ENCODE measurements around the gene FOXN4.
A peak's percentile ranks its signal among the peaks of the same experiment; 100 is the strongest.

The FOXN4 gene

GRCh38 chr12:109308534-109309380, at the start of gene FOXN4:
Gene FOXN4, minus strand, starts transcription at chr12:109309284. Its CDS starts 963 bp downstream, at chr12:109308321.
- H3K9me3 Mint-ChIP-seq = no peaks in the 10 kb centered on the region
- peaks cover 96% of the 10 kb centered on the region for H3K27me3 Mint-ChIP-seq
- H3K36me3 Mint-ChIP-seq = peaks cover 2% of the 10 kb centered on the region
- no peak within 1 kb of the TSS for H3K27ac Mint-ChIP-seq
- DNase-seq = no peak
- peaks cover 10% of the 10 kb centered on the region for H3K4me1 Mint-ChIP-seq
- peak within 1 kb of the TSS; percentile 75 for H3K4me3 Mint-ChIP-seq
- CTCF ChIA-PET = interaction anchor here (0.5 kb wide), 1 partner anchor 64 kb away, joined by 3 read pairs; no protein-coding TSS in a partner anchor

- H3K27ac Mint-ChIP-seq = no peak overlapping the region
- CTCF ChIA-PET = no interaction called here
Measured at GRCh38 chr12:109358154-109358869, 49.2 kb upstream of the FOXN4 start.

GRCh38 chr12:109357032-109357431, 47.9 kb upstream of the FOXN4 start:
- Mint-ChIP-seq H3K27me3 (peaks cover 28% of the 10 kb centered on the region), H3K27ac (no peak overlapping the region), H3K9me3 (no peaks in the 10 kb centered on the region), H3K4me3 (no peak overlapping the region), H3K4me1 (peaks cover 4% of the 10 kb centered on the region), H3K36me3 (no peaks in the 10 kb centered on the region)
- no peak for DNase-seq
- CTCF ChIA-PET = interaction anchor here (0.6 kb wide), 1 partner anchor 403 kb away, joined by 3 read pairs; no protein-coding TSS in a partner anchor

More at GRCh38 chr12:109358154-109358869, 49.2 kb upstream of the FOXN4 start:
- peaks cover 4% of the 10 kb centered on the region for H3K4me1 Mint-ChIP-seq
- no peak for DNase-seq
- H3K27me3 Mint-ChIP-seq = peaks cover 31% of the 10 kb centered on the region
- H3K4me3 Mint-ChIP-seq = no peak overlapping the region
- H3K36me3 Mint-ChIP-seq = no peaks in the 10 kb centered on the region
- H3K9me3 Mint-ChIP-seq = no peaks in the 10 kb centered on the region

- Mint-ChIP-seq H3K4me3 (no peak overlapping the region), H3K27ac (no peak overlapping the region), H3K27me3 (peaks cover 28% of the 10 kb centered on the region), H3K9me3 (no peaks in the 10 kb centered on the region), H3K4me1 (peaks cover 4% of the 10 kb centered on the region), H3K36me3 (no peaks in the 10 kb centered on the region)
- no peak for DNase-seq
- CTCF ChIA-PET = interaction anchor here (0.6 kb wide), 1 partner anchor 402 kb away, joined by 3 read pairs; no protein-coding TSS in a partner anchor
Measured at GRCh38 chr12:109356577-109356976, 47.5 kb upstream of the FOXN4 start.

GRCh38 chr12:109352184-109352583, 43.1 kb upstream of the FOXN4 start:
- no peaks in the 10 kb centered on the region for H3K36me3 Mint-ChIP-seq
- DNase-seq = no peak
- no peaks in the 10 kb centered on the region for H3K9me3 Mint-ChIP-seq
- H3K27ac Mint-ChIP-seq = no peak overlapping the region
- no peak overlapping the region for H3K4me3 Mint-ChIP-seq
- no peaks in the 10 kb centered on the region for H3K4me1 Mint-ChIP-seq
- H3K27me3 Mint-ChIP-seq = peaks cover 22% of the 10 kb centered on the region
- CTCF ChIA-PET = no interaction called here

- peaks cover 2% of the 10 kb centered on the region for H3K27me3 Mint-ChIP-seq
- H3K36me3 Mint-ChIP-seq = no peaks in the 10 kb centered on the region
- CTCF ChIA-PET = interaction anchor here (0.6 to 1.1 kb wide), 3 partner anchors 38 to 85 kb away, joined by 3 to 4 read pairs (median 3); no protein-coding TSS in a partner anchor
- no peak within 1 kb of the TSS for H3K27ac Mint-ChIP-seq
- no peaks in the 10 kb centered on the region for H3K9me3 Mint-ChIP-seq
- no peak for DNase-seq
- no peak within 1 kb of the TSS for H3K4me3 Mint-ChIP-seq
- H3K4me1 Mint-ChIP-seq = no peaks in the 10 kb centered on the region
Measured at GRCh38 chr12:109347589-109347988, 38.5 kb upstream of the FOXN4 start, which contains the start of gene MYO1H. Gene MYO1H, plus strand, starts transcription at chr12:109347900. Its CDS starts 61 bp downstream, at chr12:109347961.

- Mint-ChIP-seq H3K4me3 (no peak overlapping the region), H3K27ac (no peak overlapping the region), H3K9me3 (no peaks in the 10 kb centered on the region), H3K4me1 (no peaks in the 10 kb centered on the region), H3K36me3 (no peaks in the 10 kb centered on the region), H3K27me3 (peaks cover 8% of the 10 kb centered on the region)
- CTCF ChIA-PET = interaction anchor here (0.6 to 1.1 kb wide), 3 partner anchors 39 to 86 kb away, joined by 3 to 4 read pairs (median 3); no protein-coding TSS in a partner anchor
- DNase-seq = no peak
Measured at GRCh38 chr12:109346920-109347319, 37.8 kb upstream of the FOXN4 start.

- Mint-ChIP-seq H3K27ac (no peak overlapping the region), H3K4me1 (no peaks in the 10 kb centered on the region), H3K36me3 (no peaks in the 10 kb centered on the region), H3K4me3 (no peak overlapping the region), H3K9me3 (no peaks in the 10 kb centered on the region), H3K27me3 (peaks cover 8% of the 10 kb centered on the region)
- CTCF ChIA-PET = interaction anchor here (0.7 kb wide), 1 partner anchor 1934 kb away, joined by 3 read pairs; no protein-coding TSS in a partner anchor
- DNase-seq = no peak
Measured at GRCh38 chr12:109345428-109345827, 36.3 kb upstream of the FOXN4 start.

GRCh38 chr12:109343677-109344076, 34.6 kb upstream of the FOXN4 start:
- Mint-ChIP-seq H3K9me3 (no peaks in the 10 kb centered on the region), H3K27me3 (peaks cover 8% of the 10 kb centered on the region), H3K36me3 (no peaks in the 10 kb centered on the region), H3K4me3 (no peak overlapping the region), H3K4me1 (no peaks in the 10 kb centered on the region), H3K27ac (no peak overlapping the region)
- CTCF ChIA-PET = no interaction called here
- DNase-seq = no peak

GRCh38 chr12:109336593-109336992, 27.5 kb upstream of the FOXN4 start:
- Mint-ChIP-seq H3K4me3 (no peak overlapping the region), H3K27ac (no peak overlapping the region), H3K9me3 (no peaks in the 10 kb centered on the region), H3K4me1 (no peaks in the 10 kb centered on the region), H3K36me3 (no peaks in the 10 kb centered on the region), H3K27me3 (peaks cover 18% of the 10 kb centered on the region)
- CTCF ChIA-PET = no interaction called here
- no peak for DNase-seq

GRCh38 chr12:109334887-109335286, 25.8 kb upstream of the FOXN4 start:
- H3K4me1 Mint-ChIP-seq = no peaks in the 10 kb centered on the region
- no peaks in the 10 kb centered on the region for H3K36me3 Mint-ChIP-seq
- peaks cover 18% of the 10 kb centered on the region for H3K27me3 Mint-ChIP-seq
- CTCF ChIA-PET = no interaction called here
- H3K4me3 Mint-ChIP-seq = no peak overlapping the region
- H3K27ac Mint-ChIP-seq = no peak overlapping the region
- DNase-seq = no peak
- H3K9me3 Mint-ChIP-seq = no peaks in the 10 kb centered on the region

- Mint-ChIP-seq H3K9me3 (no peaks in the 10 kb centered on the region), H3K4me3 (no peak overlapping the region), H3K4me1 (no peaks in the 10 kb centered on the region), H3K36me3 (no peaks in the 10 kb centered on the region), H3K27me3 (peaks cover 10% of the 10 kb centered on the region), H3K27ac (no peak overlapping the region)
- CTCF ChIA-PET = interaction anchor here (1.4 kb wide), 1 partner anchor 63 kb away, joined by 4 read pairs; no protein-coding TSS in a partner anchor
- no peak for DNase-seq
Measured at GRCh38 chr12:109331301-109331952, 22.3 kb upstream of the FOXN4 start.

- CTCF ChIA-PET = interaction anchor here (1.4 kb wide), 1 partner anchor 63 kb away, joined by 4 read pairs; no protein-coding TSS in a partner anchor
- Mint-ChIP-seq H3K9me3 (no peaks in the 10 kb centered on the region), H3K27ac (no peak overlapping the region), H3K27me3 (peaks cover 10% of the 10 kb centered on the region), H3K4me1 (no peaks in the 10 kb centered on the region), H3K4me3 (no peak overlapping the region), H3K36me3 (no peaks in the 10 kb centered on the region)
- DNase-seq = no peak
Measured at GRCh38 chr12:109330282-109331230, 21.5 kb upstream of the FOXN4 start.

All from activated naive CD4-positive, alpha-beta T cell treated with anti-CD3 and anti-CD28 coated beads, Interleukin-2, amount 10 ng/mL, durations not matched to agents 7 days and 5 days (primary cell).